Calu3 (cell line): ENCODE data around the gene SMURF2. TPM values are rescaled to one million over a fixed set of nuclear protein-coding genes. Genes with fewer than 3 reads are reported as not detected.

Experiments used
- BruUV-seq: library from RNA; stranded (reverse); fragments of 400-500 nt; replicated peaks from 2 replicates; lab custom pipeline; 2021; lab: Mats Ljungman, UMichigan
- CTCF ChIA-PET: fragments of 300-600 bp; sonication (Branson Sonifier 250); formaldehyde crosslinking; loops from one replicate; lab custom pipeline; 2022; ENCODE audit warnings: antibody characterized with exemption; lab: Charles Lee
- DNase-seq: peaks from one replicate; pipeline ENCODE4 v3.0.0; 2022
- H3K27ac Mint-ChIP-seq: one replicate; pipeline ENCODE4 v1.8.0; 2022; ENCODE audit warnings: mixed read lengths; ENCODE audit not compliant: unreplicated experiment
- H3K27me3 Mint-ChIP-seq: one replicate; pipeline ENCODE4 v1.8.0; 2022; ENCODE audit warnings: mixed read lengths; ENCODE audit not compliant: unreplicated experiment
- H3K36me3 Mint-ChIP-seq: one replicate; pipeline ENCODE4 v1.8.0; 2022; ENCODE audit warnings: mild to moderate bottlenecking, moderate library complexity, mixed read lengths; ENCODE audit not compliant: insufficient read depth, unreplicated experiment
- H3K4me1 Mint-ChIP-seq: one replicate; pipeline ENCODE4 v1.8.0; 2022; ENCODE audit warnings: mild to moderate bottlenecking, low read depth, mixed read lengths; ENCODE audit not compliant: unreplicated experiment
- H3K4me3 Mint-ChIP-seq: one replicate; pipeline ENCODE4 v1.8.0; 2022; ENCODE audit warnings: mild to moderate bottlenecking, low read depth, moderate library complexity, mixed read lengths; ENCODE audit not compliant: unreplicated experiment
- H3K9me3 Mint-ChIP-seq: one replicate; pipeline ENCODE4 v1.8.0; 2022; ENCODE audit warnings: low read depth, mixed read lengths; ENCODE audit not compliant: unreplicated experiment
- intact Hi-C: fragments of 100-400 bp; cut with micrococcal nuclease; formaldehyde crosslinking; loops from one replicate; pipeline ENCODE4 v1.10.0; 2022; ENCODE audit not compliant: unreplicated experiment
- total RNA-seq: library from RNA; stranded (reverse); gene quantifications from 2 replicates; pipeline ENCODE4 v1.2.3, GENCODE V29; 2022
- TF ChIP-seq, protein P1 (sequence below): fragments of 200-600 bp; IDR thresholded peaks from one replicate; pipeline ENCODE4 v1.8.0; 2022; ENCODE audit warnings: antibody characterized with exemption; ENCODE audit not compliant: unreplicated experiment

SMURF2 gene
- total RNA-seq, 1 experiment from 2014 or later, result 18.8 TPM

- CTCF ChIA-PET, result no interaction called here
- Mint-ChIP-seq H3K4me3 (no peak overlapping the region), H3K4me1 (peaks cover 10% of the 10 kb centered on the region), H3K27ac (no peak overlapping the region), H3K9me3 (no peaks in the 10 kb centered on the region), H3K36me3 (no peaks in the 10 kb centered on the region), H3K27me3 (no peaks in the 10 kb centered on the region)
- TF ChIP-seq, protein P1, sequence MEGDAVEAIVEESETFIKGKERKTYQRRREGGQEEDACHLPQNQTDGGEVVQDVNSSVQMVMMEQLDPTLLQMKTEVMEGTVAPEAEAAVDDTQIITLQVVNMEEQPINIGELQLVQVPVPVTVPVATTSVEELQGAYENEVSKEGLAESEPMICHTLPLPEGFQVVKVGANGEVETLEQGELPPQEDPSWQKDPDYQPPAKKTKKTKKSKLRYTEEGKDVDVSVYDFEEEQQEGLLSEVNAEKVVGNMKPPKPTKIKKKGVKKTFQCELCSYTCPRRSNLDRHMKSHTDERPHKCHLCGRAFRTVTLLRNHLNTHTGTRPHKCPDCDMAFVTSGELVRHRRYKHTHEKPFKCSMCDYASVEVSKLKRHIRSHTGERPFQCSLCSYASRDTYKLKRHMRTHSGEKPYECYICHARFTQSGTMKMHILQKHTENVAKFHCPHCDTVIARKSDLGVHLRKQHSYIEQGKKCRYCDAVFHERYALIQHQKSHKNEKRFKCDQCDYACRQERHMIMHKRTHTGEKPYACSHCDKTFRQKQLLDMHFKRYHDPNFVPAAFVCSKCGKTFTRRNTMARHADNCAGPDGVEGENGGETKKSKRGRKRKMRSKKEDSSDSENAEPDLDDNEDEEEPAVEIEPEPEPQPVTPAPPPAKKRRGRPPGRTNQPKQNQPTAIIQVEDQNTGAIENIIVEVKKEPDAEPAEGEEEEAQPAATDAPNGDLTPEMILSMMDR, result no peak
- DNase-seq, result no peak
- BruUV-seq, result no TSS peak
- intact Hi-C loops, result no loop called here
Measured at GRCh38 chr17:64692187-64692586, 30.1 kb upstream of the SMURF2 start.

DNA sequence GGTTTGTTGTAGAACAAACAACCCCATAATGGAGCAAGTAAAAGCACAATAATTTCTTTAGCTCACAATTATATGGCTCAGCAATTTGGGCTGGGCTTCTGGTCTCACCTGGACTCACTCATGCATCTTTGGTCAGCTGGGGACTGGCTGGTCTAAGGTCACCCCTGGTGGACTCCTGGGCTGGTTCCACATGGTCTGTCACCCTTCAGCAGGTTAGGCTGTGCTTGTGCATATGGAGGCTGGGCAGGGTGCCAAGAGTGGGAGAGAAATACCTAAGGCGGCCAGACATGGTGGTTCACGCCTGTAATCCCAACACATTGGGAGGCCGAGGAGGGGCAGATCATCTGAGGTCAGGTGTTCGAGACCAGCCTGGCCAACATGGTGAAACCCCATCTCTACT, 27.0 kb upstream of the SMURF2 start:
- no peaks in the 10 kb centered on the region for H3K36me3 Mint-ChIP-seq
- no peak overlapping the region for H3K27ac Mint-ChIP-seq
- CTCF ChIA-PET, result no interaction called here

GRCh38 chr17:64688481-64688880, 26.4 kb upstream of the SMURF2 start:
- Mint-ChIP-seq H3K27me3 (no peaks in the 10 kb centered on the region), H3K4me3 (no peak overlapping the region), H3K27ac (no peak overlapping the region), H3K4me1 (no peaks in the 10 kb centered on the region), H3K9me3 (no peaks in the 10 kb centered on the region), H3K36me3 (no peaks in the 10 kb centered on the region)
- TF ChIP-seq, protein P1, result no peak
- CTCF ChIA-PET, result no interaction called here
- intact Hi-C loops, result no loop called here
- BruUV-seq, result no TSS peak
- no peak for DNase-seq

More for the DNA sequence above, 27.0 kb upstream of the SMURF2 start:
- TF ChIP-seq, protein P1, result no peak
- no peaks in the 10 kb centered on the region for H3K9me3 Mint-ChIP-seq
- no peak overlapping the region for H3K4me3 Mint-ChIP-seq
- BruUV-seq, result no TSS peak
- no peaks in the 10 kb centered on the region for H3K27me3 Mint-ChIP-seq
- H3K4me1 Mint-ChIP-seq, result peaks cover 2% of the 10 kb centered on the region
- DNase-seq, result no peak
- intact Hi-C loops, result no loop called here

GRCh38 chr17:64687961-64688360, 25.9 kb upstream of the SMURF2 start:
- Mint-ChIP-seq H3K4me3 (no peak overlapping the region), H3K27me3 (no peaks in the 10 kb centered on the region), H3K9me3 (no peaks in the 10 kb centered on the region), H3K4me1 (no peaks in the 10 kb centered on the region), H3K27ac (no peak overlapping the region), H3K36me3 (no peaks in the 10 kb centered on the region)
- CTCF ChIA-PET, result no interaction called here
- no peak for DNase-seq
- no TSS peak for BruUV-seq
- intact Hi-C loops, result no loop called here
- TF ChIP-seq, protein P1, result no peak
